HG03025 (cell line): ENCODE data around the gene C9orf40.

Experiments
- ATAC-seq: cut with Tn5 transposase; IDR thresholded peaks from one replicate; pipeline ENCODE4 v1.9.1; 2021; ENCODE audit warnings: mild to moderate bottlenecking, moderate library complexity; ENCODE audit not compliant: unreplicated experiment, low FRiP score

Gene C9orf40, protein sequence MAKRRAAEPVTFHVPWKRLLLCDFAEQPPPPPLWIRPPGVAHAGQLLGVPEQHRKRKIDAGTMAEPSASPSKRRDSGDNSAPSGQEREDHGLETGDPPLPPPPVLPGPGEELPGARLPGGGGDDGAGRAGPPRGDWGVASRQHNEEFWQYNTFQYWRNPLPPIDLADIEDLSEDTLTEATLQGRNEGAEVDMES

DNA sequence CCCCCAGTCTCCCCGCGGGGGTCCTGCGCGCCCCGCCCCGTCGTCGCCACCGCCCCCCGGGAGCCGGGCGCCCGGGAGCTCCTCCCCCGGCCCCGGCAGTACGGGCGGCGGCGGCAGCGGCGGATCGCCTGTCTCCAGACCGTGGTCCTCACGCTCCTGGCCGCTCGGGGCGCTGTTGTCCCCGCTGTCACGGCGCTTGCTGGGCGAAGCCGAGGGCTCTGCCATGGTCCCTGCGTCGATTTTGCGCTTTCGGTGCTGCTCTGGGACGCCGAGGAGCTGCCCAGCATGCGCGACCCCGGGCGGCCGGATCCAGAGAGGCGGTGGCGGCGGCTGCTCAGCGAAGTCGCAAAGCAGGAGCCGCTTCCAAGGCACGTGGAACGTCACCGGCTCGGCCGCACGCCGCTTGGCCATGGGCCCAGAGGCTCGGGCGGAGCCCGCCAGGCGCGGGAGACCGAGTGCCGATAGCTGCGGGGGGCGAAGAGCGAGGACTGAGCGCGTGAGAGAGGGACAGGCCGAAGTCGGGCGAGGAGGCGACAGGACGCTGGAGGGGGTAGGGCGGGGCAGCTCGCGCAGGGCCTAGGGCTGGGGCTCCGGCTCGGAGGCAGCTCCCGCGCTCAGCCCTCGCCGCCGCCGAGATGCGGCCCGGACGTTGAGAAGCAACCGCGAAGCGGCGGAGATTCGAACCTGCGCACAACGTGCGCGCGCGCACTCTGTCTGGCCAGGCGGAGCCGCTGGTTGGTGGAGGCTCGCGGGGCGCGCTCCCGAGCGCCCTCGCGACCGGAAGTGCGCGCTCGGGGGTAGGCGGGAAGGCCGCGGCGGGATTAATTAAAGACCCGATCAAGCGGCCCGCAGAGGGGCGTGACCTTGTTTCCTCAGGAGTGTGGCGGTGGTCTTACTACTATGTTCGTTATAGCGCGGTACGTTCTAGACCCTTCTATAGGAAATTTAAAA lies at the start of gene C9orf40:
TSS of gene C9orf40 (minus strand) at position 712 of the 951 bp plus-strand sequence. CDS start at position 411, 301 bp downstream.
- ATAC-seq = peak; percentile 96

DNA sequence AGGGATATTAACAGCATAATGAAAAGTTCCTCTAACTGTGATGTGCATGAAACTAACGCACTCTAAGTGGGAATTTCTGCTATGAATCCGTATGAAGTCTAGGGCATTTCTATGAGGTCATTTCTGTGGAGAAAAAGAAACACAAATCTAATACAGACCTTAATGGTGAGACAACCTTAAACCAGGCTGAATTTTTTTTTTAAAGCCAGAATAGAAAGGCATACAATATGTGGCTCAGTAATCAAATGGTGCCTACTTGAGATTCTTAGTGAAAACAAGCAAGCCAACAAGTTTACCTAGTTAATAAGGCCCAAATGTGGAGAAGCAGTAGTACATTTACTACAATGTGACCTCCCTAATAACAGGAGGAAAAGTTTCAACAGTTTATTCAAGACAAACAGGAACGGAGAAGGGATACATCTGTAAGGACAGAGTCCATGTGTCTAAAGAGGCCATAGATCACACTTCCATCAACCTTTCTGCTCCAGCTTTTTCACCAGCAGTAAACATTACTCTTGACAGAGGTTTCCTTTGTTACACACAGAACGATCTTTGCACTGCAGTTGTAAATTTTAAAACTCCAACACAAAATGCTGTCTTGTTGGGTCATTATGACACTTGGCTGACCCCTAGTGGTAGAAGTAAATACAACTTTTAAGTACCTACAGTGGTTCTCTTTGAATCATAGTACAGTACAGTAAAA lies 49.2 kb upstream of the C9orf40 start:
- peak; percentile 84 for ATAC-seq

DNA sequence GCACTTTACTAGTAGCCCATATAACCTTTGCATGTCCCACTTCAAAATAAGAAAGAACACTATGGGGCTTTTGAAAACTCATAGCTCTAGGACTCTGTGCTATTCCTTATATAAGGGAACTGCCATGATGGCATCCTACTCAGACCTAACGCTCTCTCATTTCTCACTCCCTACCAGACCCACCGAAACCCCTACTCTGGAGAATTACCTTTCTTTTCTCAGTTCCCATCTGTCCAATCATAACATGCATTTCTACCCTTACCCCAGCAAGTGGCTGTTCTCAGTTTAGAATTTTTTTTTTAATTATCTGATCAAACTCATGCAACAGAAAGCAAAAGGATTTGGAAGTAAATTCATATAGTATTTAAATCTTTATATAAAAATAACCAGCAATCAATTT lies 48.1 kb upstream of the C9orf40 start:
- ATAC-seq = peak; percentile 67

DNA sequence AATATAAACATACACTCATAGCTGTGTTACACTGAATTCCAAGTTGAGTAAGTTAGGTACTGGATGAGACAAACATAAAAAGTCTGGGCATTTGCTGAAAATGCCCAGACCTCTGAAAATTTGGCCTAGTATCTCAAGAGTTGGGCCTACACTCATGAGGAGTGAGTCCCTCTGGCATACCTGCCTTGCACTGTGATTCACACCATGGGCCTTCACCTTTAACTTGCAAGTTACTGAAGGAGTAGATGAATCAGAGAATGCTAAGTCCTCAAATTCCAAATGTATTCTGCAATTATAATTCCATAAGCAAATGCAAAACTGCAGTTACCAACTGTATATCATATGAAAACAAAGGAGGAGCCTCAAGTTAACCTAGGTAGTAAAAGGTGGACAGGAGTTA lies 32.3 kb upstream of the C9orf40 start:
- ATAC-seq = no peak

DNA sequence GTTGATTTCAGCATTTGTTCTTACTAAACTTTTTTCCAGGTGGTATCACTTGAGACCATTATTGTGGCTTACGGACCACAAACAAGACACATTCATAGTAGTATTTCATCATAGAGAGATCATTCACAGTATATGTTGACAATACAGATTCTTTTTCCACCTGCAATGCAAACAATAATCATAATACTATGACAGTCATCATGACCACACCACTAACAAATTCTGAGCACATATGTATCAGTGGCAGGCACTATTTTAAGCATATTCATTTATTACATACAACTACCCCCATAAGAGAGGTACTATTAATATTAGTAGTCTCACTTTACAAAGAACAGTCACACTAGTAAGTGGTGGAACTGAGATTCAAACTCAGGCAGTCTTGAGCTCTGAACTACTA lies 31.0 kb upstream of the C9orf40 start:
- ATAC-seq = no peak

DNA sequence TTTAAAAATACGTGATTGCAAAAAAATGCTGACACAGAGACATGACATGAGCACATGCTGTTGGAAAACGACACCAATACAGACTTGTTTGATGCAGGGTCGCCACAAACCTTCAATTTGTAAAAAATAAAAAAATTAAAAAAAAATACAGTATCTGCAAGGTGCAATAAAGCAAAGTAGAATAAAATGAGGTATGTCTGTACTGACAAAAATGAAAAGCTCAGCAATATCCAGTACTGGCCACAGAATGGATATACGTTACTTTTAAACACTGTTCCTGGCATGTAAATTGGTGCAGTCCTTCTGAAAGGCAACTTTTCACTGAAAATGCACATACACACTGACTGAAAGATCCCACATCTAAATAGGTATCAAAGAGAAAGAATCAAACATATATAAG lies 27.1 kb upstream of the C9orf40 start:
- no peak for ATAC-seq

DNA sequence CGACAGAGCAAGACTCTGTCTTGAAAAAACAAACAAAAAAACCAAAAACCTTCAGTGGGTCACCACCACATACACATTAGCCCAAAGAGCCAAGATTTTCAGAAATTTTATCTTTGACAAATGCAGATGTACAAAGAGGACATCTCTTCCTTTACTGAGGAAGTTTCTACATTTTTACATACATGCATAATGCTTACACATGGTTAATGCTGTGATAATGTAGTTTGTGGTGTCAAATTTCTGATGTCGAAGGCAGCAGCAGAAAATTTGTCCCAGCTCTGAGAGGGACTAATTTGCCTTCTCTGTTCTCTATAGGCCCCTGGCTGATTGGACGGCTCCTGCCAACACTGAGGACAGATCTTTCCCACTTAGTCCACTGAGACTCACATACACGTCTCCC lies 24.6 kb upstream of the C9orf40 start:
- no peak for ATAC-seq

DNA sequence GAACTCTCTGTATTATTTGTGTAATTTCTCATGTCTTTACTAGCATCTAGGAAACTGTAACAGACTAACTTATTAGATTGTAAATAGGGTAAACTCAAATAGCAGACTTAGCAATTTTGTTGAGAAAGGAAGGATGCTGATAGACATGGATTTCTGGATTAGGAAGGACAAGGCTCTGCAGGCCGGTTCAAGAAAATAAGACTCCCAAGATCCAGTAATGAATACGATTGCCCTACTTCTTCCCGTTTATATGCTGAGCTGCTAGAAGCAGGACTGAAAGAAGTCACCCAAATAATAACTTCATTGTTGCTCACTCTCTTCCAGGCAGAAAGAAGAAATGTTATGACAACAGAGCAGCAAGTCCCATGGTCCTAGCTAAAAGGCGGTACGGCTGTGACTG lies 22.8 kb upstream of the C9orf40 start:
- no peak for ATAC-seq

DNA sequence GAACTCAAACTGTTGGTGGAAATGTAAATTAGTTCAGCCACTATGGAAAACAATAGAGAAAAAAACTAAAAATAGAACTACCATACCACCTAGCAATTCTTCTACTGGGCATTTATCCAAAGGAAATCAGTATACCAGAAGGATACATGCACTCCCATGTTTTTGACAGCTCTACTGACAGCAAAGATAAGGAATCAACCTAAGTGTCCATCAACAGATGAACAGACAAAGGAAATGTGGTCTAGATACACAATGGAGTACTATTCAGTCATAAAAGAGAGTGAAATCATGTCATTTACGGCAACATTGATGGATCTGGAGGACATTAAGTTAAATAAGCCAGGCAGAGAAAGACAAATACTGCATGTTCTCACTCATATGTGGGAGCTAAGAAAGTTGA lies 21.8 kb upstream of the C9orf40 start:
- no peak for ATAC-seq

DNA sequence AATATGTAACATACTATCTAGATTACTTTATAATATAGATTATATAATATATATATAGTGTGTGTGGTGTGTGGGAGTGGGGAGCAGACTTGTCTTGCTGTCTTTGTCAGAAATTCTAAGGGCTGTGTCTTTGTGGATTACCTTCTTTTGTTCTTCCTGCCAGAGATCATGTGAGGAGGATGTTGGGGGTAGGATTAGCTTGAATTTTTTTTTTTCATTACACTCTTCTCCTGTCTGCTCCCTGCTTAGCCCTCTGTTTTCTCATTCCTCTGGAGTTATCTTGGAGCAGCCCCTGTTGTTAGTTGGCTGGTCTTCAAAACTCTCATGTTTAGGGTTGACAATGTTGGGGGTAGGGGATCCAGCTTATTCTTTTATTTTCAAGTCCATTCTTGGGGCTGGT lies 21.0 kb upstream of the C9orf40 start:
- no peak for ATAC-seq

DNA sequence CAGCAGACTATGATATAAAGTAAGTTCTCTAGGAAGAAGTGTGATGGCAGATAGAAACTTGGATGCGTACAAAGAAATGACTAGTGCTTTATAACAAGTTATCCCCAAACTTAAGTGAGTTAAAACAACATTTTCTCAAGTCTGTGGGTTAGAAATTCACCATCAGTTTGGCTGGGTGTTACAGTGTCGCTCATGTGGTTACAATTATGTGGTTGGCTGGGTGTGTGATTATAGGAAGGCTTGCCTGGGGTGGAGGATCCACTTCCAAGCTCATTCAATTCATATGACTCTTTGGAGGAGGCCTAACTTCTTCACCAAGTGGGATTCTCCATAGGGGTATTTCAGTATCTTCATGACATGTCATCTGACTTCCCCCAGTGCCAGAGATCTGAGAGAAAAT lies 10.3 kb upstream of the C9orf40 start:
- no peak for ATAC-seq

DNA sequence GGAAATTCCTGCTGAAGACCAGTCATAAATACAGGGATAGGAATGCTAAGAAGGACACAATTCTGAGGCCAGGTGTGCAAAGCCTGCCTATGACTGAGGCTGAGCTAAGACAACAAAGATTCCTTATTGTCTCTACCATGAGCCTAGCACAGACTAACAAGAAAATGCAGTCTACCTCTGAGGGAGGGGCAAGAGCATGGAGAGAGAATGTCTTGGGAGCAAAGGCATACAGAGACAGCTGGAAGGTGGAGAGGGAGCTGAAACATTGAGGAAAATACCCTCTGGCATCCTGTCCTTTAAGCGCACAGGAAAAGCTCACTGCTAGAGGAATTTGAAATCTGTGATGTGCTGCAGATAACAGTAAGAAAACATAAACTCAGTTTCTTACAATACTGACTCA lies 8.8 kb upstream of the C9orf40 start:
- no peak for ATAC-seq

DNA sequence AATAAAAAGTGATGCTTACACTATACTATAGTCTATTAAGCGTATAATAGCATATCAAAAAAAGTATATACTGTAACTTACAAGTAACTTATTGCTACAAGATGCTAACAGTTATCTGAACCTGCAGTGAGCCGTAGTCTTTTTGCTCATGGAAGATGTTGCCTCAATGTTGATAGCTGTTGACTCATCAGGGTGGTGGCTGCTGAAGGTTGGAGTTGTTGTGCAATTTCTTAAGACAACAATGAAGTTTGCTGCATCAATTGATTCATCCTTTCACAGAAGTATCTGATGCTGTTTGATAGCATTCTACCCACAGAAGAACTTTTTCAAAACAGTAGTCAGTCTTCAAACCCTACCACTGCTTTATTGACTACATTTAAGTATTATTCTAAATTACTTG lies 7.8 kb upstream of the C9orf40 start:
- ATAC-seq = no peak

DNA sequence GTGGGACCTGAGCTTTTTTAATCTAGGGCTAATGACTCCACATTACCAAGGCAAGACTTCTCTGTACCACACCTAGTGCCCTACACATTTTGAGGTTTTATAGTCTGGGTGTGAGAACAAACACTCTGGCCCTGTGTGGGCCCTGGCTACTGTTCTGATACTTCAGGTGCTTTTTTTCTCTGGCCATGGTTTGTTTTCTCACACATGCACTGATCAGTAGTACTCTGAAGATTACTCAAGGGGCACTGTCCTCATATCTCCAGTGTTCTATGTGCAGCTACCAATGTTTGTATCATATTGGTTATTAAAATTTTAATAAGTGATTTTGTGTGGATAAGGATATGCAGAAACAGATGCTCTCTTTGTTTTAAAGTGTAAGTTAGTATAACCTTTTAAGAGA lies 5.9 kb upstream of the C9orf40 start:
- no peak for ATAC-seq

DNA sequence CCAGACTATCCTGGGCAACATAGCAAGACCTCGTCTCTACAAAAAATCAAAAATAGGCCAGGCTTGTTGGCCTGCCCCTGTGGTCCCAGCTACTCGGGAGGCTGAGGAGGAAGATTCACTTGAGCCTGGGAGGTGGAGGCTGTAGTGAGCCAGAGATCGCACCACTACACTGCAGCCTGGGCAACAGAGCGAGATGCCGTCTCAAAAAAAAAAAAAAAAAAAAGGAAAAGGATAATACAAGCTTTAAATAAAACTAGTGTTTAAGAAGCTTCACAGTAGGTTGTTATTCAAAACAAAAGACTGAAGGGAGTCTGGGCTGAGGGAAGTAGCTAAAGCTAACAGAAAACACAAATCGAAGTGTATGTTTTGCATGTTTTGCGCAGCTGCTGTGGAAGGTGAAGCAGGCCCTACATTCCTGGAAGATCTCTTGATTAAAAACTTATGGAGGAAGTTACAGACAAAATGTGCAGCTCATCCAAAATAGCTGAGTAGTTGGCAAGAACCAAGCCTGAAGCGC lies 581 bp upstream of the C9orf40 start:
- peak; percentile 3 for ATAC-seq

DNA sequence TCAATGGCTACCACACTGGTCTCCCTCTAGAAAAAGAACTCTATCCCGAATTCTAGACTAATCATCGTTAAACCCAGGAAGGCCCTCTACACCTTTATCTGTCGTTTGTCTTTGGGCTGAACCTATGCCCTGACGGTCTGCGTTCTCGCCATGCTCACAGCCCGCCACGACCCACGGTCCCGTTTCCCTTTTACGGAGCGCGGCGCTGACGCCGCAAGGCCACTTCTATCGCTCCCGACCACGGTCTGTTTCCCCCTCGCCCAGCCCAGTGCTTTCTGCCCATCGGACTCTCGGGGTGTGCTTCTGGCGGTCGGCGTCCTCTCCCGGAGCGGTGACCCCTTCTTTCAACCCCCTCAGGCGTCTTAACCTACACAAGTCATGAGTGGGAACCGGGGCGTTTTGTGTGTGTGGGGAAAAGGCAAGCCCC lies 974 bp downstream of the C9orf40 start:
- ATAC-seq = peak; percentile 44

DNA sequence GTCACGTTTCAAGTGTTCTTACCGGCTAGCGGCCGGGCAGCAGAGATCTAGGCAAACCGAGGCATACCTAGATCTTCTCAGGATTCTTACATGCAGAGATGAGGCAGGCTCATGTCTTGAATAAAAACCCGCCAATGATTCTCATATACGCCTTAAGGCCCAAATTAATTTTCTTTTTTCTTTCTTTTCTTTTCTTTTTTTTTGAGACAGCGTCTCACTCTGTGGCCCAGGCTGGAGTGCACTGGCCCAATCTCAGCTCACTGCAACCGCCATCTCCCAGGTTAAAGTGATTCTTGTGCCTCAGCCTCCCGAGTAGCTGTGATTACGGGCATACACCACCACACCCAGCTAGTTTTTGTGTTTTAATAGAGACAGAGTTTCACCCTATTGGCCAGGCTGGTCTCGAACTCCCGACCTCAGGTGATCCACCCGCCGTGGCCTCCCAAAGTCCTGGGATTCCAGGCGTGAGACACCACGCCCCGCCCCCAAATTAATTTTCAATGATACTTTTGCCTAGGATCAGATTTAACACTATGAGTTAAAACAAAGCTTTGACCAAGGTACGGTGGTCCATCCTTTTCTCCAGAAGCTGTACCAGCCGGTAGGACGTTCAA lies 1.5 kb downstream of the C9orf40 start:
- no peak for ATAC-seq

DNA sequence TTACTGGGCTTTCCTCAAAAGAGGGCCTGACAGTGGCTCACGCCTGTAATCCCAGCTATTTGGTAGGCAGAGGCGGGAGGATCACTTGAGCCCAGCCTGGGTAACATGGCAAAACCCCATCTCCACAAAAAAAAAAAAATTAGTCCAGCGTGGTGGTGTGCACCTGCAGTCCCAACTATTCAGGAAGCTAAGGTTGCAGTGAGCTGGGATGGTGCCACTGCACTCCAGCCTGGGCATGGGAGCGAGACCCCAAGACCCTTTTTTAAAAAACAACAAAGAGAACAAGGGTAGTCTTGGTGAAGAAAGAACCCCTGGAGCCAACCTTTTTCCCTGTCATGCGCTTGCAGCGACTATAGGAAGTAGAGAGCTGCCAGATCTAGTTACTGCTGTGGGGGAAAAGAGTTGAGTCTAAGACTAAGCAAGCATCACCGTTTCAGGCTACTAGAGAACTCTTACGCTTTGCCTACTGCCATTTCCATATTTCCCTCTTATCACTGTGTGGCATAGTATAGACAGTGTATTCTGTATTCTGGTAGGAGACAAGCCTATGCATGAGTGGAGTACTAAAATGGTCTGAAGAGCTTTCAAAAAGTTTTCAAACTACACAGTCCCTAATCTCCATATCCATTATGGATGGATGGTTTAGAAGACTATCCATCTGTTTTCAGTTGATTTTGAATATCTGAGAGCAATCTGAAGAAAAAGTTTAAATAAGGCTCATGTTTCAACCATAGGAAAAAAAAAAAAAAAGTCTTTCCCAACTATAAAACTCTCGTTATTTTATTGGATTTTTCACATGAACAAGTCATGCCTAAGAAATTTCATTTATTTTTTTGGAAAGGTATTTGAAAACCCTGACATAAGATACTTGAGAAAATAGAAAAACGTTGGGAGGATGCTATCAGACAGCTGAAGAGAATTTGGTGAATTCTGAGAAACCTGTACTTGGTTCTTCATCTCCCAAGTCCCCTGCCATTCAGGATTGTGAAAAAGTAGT lies 2.6 kb downstream of the C9orf40 start:
- ATAC-seq = no peak

DNA sequence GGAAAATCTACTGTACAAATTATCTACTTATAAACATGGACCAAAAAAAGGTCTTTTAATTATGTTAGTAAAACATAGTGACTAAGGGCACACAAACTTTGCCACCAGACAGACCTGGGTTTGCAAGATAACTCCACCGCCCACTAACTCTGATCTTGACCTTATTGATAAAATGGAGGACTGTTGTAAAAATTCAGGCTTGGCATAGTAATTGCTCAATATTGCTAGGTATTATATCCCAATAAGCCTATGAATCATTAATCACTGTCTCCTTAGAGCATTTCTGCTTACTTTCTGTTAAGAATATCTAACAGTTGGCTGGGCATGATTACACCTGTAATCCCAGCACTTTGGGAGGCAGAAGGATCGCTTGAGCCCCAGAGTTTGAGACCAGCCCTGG lies 3.8 kb downstream of the C9orf40 start:
- no peak for ATAC-seq
